Activated CD4-positive, alpha-beta T cell treated with anti-CD3 and anti-CD28 coated beads, Interleukin-2, Interleukin-4, amounts not matched to agents 100 ng/mL and 50 ng/mL, durations not matched to agents 16 hours and 8 hours (primary cell): ENCODE measurements around the gene GIGYF2.

Experiments used
- DNase-seq: peaks from one replicate; pipeline ENCODE4 v3.0.0-alpha.2; 2020; ENCODE audit warnings: low spot score

Gene GIGYF2

DNA sequence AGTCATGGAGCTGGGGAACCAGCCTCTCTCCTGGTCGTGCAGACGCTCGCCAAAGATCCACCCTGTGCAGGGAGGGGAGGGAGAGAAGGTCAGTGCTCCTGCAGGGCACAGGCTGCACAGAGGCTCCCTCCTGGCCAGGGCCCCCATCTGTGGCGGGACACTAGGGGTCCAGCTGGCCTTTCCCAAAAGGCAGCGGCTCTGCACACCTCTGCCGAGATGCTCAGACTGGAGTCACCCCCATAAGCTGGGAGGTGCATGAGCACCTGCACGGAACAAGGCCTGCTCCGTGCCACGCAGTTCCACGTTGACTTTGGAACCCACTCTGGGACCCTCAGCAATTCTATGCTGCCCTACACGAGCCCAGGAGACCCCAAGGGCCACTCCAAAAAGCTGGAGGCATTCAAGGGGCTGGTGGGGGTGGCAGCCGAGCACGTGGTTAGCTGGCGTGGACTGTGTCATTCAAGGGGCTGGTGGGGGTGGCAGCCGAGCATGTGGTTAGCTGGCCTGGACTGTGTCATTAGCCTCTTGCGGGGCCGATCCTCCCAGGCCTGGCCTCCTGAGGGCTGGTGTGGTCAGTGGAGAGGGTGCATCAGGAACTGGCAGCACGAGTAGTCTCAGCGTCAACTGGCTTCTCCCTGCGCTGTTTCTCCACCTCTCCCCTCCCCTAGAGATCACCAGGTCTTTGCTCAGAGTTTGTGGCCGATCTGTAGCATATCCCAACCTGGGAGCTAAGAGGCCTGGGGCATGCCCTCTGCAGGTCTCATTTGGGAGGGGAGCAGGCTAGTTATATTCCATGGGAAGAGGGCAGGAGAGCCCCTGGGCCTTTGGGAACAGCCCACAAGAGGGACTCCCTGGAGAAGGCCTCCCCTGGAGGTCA, 182.7 kb downstream of the GIGYF2 start:
- no peak for DNase-seq

- no peak for DNase-seq
These were observed 183.7 kb downstream of the GIGYF2 start for GRCh38 chr2:232880764-232881351.

GRCh38 chr2:232882085-232882484, 185.0 kb downstream of the GIGYF2 start:
- no peak for DNase-seq

GRCh38 chr2:232882505-232883115, 185.5 kb downstream of the GIGYF2 start:
- DNase-seq: no peak

DNA sequence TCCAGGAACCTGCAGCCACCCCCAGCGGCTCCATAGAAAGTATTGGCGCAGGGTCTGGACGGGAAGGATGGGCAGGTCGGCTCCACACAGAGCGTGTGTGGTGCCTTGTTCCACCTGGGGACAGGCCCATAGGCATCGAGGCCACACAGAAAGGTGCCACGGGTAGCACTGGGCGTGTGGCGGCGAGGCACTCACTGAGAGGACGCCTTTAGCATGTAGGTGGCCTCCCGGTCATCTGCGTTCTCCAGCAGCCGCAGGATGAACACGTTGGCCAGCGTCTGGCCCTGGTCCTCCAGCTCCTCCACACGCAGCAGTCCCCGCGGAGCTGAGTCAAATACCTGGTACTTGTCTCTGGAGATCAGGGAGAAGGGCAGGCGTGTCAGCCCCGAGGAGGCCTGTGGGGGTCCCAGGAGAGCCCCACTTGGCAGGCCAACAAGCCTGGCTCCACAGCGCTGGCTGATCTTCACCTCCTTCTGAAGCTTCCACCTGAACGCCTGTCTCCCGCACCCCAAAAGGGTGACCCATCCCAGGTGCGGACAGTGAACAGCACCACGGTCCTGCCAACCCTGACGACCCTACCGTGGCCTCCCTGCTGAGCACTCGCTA, 186.1 kb downstream of the GIGYF2 start:
- no peak for DNase-seq

- no peak for DNase-seq
These were observed 186.9 kb downstream of the GIGYF2 start for GRCh38 chr2:232884001-232884421.

DNA sequence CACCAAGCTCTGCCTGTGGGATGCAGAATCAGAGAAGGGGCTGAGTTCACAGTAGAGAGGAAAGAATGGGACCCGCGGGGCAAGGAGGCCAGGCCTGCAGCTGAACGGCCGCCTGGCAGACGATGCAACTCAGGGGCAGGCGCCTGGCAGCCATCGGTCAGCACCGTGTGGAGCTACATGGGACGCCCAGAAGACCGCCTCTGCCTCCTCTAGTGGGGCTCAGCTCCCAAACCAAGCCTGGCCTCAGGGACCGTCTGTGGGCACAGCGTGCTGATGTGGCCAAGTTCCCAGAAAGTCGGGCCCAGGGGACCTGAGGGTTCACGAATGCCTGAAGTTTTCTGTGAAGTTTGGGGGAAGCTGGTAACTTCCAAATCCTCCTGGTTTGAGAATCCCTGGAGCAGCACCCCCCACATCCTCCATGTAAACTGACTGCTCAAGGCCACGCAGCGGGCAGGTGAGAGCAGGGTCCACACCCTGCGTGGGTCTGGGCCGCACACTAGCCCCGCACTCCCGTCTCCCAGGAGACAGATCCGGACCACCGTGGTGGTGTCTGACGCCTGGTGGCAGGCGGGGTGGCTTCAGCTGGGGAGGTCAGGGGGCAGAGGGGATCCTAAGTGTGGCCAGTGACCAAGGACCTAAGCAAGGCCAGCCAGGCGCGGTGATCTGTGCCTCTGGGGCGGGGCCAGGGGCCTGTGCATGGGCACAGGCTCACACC, 187.6 kb downstream of the GIGYF2 start:
- no peak for DNase-seq

GRCh38 chr2:232885264-232885961, 188.3 kb downstream of the GIGYF2 start:
- DNase-seq: no peak

DNA sequence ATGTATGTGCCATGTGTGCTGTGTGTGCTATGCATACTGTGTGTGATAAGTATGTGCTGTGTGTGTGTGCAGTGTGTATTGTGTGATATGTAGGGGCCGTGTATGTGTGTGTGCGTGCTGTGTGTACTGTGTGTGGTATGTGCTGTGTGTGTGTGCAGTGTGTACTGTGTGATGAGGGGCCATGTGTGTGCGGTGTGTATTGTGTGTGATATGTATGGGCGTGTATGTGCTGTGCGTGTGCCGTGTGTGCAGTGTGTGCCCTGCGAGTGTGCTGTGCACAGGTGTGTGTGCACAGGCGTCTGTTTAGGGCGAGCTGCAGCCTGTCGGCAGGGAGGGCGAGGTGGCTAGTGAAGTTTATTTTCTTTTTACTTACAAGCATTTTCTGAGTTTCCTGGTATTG, 189.0 kb downstream of the GIGYF2 start:
- DNase-seq: no peak

DNA sequence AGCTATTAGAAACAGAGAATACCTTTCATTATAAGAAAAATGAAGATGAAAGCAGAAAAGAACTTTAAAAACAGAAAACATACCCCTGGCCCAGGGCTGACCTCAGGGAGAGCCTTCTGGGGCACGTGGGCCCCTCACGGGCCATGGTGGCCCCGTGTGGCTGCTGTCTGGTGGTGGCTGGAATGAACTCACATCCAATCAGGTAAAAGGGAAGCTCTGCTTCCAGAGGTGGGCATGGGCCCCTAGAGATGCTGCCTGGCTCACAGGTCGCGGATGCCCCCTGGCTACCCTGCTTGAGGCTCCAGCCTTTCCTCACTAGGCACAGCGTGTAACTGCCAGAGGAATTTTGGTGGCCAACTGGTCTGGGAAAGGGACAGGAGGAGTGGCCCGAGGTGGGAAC, 189.5 kb downstream of the GIGYF2 start:
- no peak for DNase-seq

- DNase-seq: no peak
These were observed 190.2 kb downstream of the GIGYF2 start for GRCh38 chr2:232887171-232887850.

- DNase-seq: no peak
These were observed 191.1 kb downstream of the GIGYF2 start for GRCh38 chr2:232888099-232888836.

DNA sequence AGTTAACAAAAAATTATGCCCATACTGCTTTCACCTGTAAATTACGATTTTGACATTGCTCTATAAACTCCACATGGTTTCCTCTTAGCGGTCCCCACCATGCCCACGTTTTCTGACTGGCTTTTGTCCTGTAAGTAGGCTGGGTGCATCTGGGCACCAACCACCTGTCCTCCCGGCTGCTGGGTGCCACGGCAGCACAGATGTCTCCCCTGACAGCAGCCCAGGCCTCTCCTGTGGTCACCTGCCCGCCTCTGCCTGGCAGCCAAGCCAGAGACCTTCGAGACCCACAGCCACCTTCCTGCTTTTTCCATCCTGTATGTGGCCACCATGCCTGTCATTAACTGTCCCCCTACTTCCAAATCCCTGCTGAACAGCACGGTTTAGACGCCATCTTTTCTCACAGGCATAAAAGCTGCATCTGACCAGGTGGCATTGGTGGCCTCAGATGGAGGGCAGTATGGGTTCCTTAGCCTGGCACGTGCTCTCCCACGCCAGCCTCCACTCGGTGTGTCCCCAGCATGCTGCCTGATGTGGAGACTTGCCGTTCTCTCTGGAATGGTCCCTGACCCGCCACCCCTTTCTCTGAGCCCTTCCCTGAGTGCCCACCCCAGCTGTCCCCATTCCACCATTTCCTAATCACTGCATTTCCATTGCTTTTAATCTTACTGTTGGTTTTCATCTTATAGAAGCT, 191.9 kb downstream of the GIGYF2 start:
- DNase-seq: no peak

GRCh38 chr2:232889876-232890401, 192.8 kb downstream of the GIGYF2 start:
- no peak for DNase-seq

- no peak for DNase-seq
These were observed 193.4 kb downstream of the GIGYF2 start for GRCh38 chr2:232890536-232890895.

DNA sequence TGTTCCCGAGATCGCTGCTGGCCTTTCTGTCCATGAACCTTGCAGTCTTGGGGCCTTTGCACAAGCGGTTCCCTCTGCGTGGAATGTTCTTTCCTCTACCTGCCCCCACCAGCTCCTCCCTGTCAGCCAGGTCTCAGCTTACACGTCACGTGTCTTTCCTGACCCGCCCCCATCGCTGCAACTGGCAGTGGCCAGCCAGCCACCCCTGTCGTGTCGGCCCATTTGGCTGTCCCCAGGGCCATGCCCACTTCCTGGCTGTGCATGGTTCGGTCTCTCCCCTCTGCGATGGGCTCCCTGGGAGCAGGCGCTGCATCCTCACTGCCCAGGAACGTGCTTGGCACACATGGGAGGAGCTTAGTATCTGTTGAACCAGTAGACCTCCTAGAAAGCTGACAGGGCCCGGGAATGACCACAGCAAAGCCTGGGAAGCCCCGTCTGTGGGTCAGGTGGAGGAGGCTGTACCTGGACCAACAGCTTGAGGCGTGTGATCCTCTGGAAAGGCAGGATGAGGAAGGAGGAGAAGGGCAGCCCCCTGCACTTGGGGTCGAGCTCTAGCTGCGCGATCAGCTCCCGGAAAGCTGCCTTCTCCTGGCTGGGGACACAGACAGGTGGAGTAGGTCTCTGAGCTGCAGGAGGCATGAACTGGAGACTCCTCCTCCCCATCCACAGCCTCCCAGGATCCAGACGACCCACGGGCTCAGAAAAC, 193.9 kb downstream of the GIGYF2 start:
- no peak for DNase-seq

- no peak for DNase-seq
These were observed 194.5 kb downstream of the GIGYF2 start for GRCh38 chr2:232891621-232892071.

GRCh38 chr2:232892221-232892620, 195.1 kb downstream of the GIGYF2 start:
- no peak for DNase-seq

DNA sequence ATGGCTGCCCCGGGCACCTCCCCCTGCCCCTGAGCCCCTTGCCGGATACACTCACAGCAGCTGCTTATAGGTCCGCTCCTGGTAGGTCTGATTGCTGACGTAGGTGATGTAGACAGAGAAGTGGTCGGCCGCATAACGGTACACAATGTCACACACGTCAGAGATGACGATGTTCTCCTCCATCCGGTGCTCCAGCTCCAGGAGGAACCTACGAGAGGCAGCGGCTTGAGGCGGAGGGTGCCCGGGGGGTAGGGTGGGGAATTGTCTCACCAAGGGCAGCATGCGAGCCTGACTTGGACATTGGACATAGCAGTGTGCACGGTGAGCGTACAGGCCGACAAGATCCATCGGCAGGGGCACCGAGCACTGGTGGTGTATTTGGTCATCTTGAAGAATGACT, 195.7 kb downstream of the GIGYF2 start:
- no peak for DNase-seq
